ENCODE data around the gene PTPRN2. TPM values are rescaled to one million over a fixed set of nuclear protein-coding genes. Genes with fewer than 3 reads are reported as not detected.

The PTPRN2 gene
- total RNA-seq, 1 donor from 2014 or later: 1.8 TPM

- TF ChIP-seq, protein P1, sequence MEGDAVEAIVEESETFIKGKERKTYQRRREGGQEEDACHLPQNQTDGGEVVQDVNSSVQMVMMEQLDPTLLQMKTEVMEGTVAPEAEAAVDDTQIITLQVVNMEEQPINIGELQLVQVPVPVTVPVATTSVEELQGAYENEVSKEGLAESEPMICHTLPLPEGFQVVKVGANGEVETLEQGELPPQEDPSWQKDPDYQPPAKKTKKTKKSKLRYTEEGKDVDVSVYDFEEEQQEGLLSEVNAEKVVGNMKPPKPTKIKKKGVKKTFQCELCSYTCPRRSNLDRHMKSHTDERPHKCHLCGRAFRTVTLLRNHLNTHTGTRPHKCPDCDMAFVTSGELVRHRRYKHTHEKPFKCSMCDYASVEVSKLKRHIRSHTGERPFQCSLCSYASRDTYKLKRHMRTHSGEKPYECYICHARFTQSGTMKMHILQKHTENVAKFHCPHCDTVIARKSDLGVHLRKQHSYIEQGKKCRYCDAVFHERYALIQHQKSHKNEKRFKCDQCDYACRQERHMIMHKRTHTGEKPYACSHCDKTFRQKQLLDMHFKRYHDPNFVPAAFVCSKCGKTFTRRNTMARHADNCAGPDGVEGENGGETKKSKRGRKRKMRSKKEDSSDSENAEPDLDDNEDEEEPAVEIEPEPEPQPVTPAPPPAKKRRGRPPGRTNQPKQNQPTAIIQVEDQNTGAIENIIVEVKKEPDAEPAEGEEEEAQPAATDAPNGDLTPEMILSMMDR (IDR thresholded peaks at IDR 0.05): no peak
- ChIA-PET CTCF (no interaction called here), POLR2A (no interaction called here)
- Mint-ChIP-seq H3K36me3 (ENCODE audit: low read depth) (no peaks in the 10 kb centered on the region), H3K4me3 (no peak overlapping the region), H3K27ac (no peak overlapping the region), H3K27me3 (peaks cover 2% of the 10 kb centered on the region), H3K9me3 (peaks cover 15% of the 10 kb centered on the region), H3K4me1 (no peaks in the 10 kb centered on the region)
- no peak for DNase-seq
- intact Hi-C loops (cut with micrococcal nuclease): no loop called here
- no peak for ATAC-seq (ENCODE audit: low read depth)
Measured at GRCh38 chr7:158111906-158112570, 475.6 kb downstream of the PTPRN2 start.

DNA sequence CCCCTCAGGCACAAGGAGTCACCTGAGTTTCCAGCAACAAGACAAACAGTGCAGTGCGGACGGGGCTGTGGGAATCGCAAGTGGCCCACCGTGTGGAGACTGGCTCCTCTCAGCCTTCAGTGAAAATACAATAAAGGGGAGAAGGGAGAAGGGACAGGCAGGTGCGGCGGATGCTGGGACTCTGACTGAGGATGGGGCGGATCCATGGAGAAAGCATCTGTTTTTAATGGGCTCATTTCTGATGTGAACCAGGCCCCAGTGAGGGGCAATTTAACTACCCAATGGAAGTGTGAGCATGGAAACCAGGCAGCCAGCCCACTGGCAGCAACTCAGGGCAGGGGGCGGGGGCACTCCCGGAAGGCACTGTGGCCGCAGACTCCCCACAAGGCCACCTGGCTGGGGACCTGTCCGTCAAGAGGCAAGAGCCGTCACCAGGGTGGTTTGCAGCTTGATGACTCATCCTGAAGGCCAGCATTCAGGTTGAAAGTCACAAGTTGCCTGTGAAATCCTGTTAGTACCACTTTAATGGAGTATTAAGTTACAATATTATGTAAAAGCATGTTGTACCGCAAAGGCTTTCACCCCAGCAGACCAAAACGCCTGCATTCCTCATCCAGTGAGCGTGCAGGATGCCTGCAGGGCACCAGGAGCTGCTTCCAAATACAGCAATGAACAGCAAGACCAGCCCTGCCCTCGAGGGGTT is 476.4 kb downstream of the PTPRN2 start:
- DNase-seq: no peak
- no peaks in the 10 kb centered on the region for H3K36me3 Mint-ChIP-seq (ENCODE audit: low read depth)
- no peak overlapping the region for H3K27ac Mint-ChIP-seq
- ATAC-seq (ENCODE audit: low read depth): no peak
- peaks cover 2% of the 10 kb centered on the region for H3K27me3 Mint-ChIP-seq
- peaks cover 11% of the 10 kb centered on the region for H3K9me3 Mint-ChIP-seq
- H3K4me1 Mint-ChIP-seq: no peaks in the 10 kb centered on the region
- no peak overlapping the region for H3K4me3 Mint-ChIP-seq
- POLR2A ChIA-PET: no interaction called here
- intact Hi-C loops (cut with micrococcal nuclease): no loop called here
- CTCF ChIA-PET: no interaction called here
- TF ChIP-seq, protein P1 (IDR thresholded peaks at IDR 0.05): no peak

- no peak for DNase-seq
- TF ChIP-seq, protein P1 (IDR thresholded peaks at IDR 0.05): no peak
- Mint-ChIP-seq H3K36me3 (ENCODE audit: low read depth) (no peaks in the 10 kb centered on the region), H3K9me3 (peaks cover 11% of the 10 kb centered on the region), H3K27ac (no peak overlapping the region), H3K4me1 (no peaks in the 10 kb centered on the region), H3K4me3 (no peak overlapping the region), H3K27me3 (peaks cover 2% of the 10 kb centered on the region)
- no peak for ATAC-seq (ENCODE audit: low read depth)
- CTCF ChIA-PET: no interaction called here
- POLR2A ChIA-PET: no interaction called here
- intact Hi-C loops (cut with micrococcal nuclease): no loop called here
Measured at GRCh38 chr7:158110661-158111048, 477.0 kb downstream of the PTPRN2 start.

DNA sequence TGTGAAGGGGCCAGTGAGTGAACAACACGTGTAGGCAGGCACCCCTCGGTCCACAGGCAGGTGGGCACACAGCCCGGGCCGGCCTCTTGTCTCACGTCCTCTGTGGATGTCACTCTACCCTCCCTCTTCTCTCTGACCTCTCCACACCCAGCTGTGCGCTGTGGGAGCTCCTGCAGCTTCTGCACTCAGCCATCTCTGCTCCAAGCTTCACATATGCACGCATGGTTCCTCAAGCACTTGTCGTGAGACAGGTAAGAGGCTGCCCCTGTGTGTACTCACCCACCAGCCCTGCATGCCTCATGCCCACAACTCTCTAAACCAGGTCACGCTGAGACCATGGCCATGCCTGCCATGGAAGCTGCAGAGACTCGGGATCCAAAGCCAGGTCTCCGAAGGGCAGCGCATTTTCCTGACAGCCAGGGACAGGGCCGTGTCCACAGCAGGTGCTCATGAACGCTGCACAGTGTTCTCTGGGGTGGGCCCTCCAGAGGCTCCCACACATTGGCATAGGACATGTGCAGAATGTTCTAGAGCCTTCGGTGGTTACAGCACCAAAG is 477.5 kb downstream of the PTPRN2 start:
- intact Hi-C loops (cut with micrococcal nuclease): no loop called here
- no peak for DNase-seq
- TF ChIP-seq, protein P1 (IDR thresholded peaks at IDR 0.05): no peak
- H3K4me3 Mint-ChIP-seq: no peak overlapping the region
- H3K27me3 Mint-ChIP-seq: peaks cover 2% of the 10 kb centered on the region
- ATAC-seq (ENCODE audit: low read depth): no peak
- CTCF ChIA-PET: no interaction called here
- H3K27ac Mint-ChIP-seq: no peak overlapping the region
- no peaks in the 10 kb centered on the region for H3K36me3 Mint-ChIP-seq (ENCODE audit: low read depth)
- POLR2A ChIA-PET: no interaction called here
- H3K9me3 Mint-ChIP-seq: peaks cover 9% of the 10 kb centered on the region
- H3K4me1 Mint-ChIP-seq: no peaks in the 10 kb centered on the region

DNA sequence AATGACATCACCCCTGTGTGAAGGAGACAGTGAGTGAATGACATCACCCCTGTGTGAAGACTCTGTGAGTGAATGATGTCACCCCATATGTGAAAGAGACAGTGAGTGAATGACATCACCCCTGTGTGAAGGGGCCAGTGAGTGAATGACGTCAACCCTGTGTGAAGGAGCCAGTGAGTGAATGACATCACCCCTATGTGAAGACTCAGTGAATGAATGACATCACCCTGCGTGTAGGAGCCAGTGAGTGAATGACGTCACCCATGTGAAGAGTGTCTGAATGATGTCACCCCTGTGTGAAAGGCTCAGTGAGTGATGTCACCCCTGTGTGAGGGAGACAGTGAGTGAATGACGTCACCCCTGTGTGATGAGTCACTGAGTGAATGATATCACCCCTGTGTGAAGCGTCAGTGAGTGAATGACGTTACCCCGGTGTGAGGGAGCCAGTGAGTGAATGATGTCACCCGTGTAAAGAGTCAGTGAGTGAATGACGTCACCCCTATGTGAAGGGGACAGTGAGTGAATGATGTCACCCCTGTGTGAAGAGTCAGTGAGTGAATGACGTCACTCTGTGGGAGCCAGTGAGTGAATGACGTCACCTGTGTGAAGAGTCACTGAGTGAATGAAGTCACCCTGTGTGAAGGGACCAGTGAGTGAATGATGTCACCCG is 478.1 kb downstream of the PTPRN2 start:
- DNase-seq: no peak
- intact Hi-C loops (cut with micrococcal nuclease): no loop called here
- H3K36me3 Mint-ChIP-seq (ENCODE audit: low read depth): no peaks in the 10 kb centered on the region
- H3K27me3 Mint-ChIP-seq: peaks cover 2% of the 10 kb centered on the region
- TF ChIP-seq, protein P1 (IDR thresholded peaks at IDR 0.05): no peak
- CTCF ChIA-PET: no interaction called here
- no peak overlapping the region for H3K27ac Mint-ChIP-seq
- H3K4me3 Mint-ChIP-seq: no peak overlapping the region
- POLR2A ChIA-PET: no interaction called here
- H3K4me1 Mint-ChIP-seq: no peaks in the 10 kb centered on the region
- ATAC-seq (ENCODE audit: low read depth): no peak
- H3K9me3 Mint-ChIP-seq: peaks cover 6% of the 10 kb centered on the region
